Ovary (tissue), 9 donors: Measurements from ENCODE around the gene ODF2L. TPM values are rescaled to one million over a fixed set of nuclear protein-coding genes. Genes with fewer than 3 reads are reported as not detected.

Source experiments
- DNase-seq, 5 donors: peaks; one replicate each; pipeline ENCODE4 v3.0.0-alpha.2; 2019 to 2020
- H3K27ac ChIP-seq, 2 donors: fragments of 200-600 bp; one replicate each; pipeline versions ENCODE4 v1.5.1 to v1.8.0; 2019 to 2022
- H3K27me3 ChIP-seq: fragments of 200-600 bp; one replicate; pipeline ENCODE4 v1.8.0; 2022
- H3K36me3 ChIP-seq: fragments of 200-600 bp; sonication (generic); one replicate; pipeline ENCODE4 v1.5.1; 2019
- H3K4me1 ChIP-seq: one replicate; pipeline ENCODE4 v1.8.1; 2013; ENCODE audit warnings: mild to moderate bottlenecking, moderate library complexity; ENCODE audit not compliant: insufficient read depth
- H3K4me3 ChIP-seq: fragments of 200-600 bp; sonication (generic); one replicate; pipeline ENCODE4 v1.5.1; 2017
- H3K9me3 ChIP-seq, 2 donors: fragments of 200-600 bp in 1 of 2; sonication (generic) in 1 of 2; one replicate each; pipeline versions ENCODE4 v1.5.1 to v1.8.1; 2013 to 2019; ENCODE audit warnings: mild to moderate bottlenecking in 1 of 2, moderate library complexity in 1 of 2
- EP300 ChIP-seq: sonication (generic); formaldehyde crosslinking; IDR thresholded peaks from one replicate; pipeline ENCODE4 v1.6.1; 2017; ENCODE audit warnings: antibody characterized with exemption
- POLR2A ChIP-seq: fragments of 450-650 bp; IDR thresholded peaks from one replicate; pipeline ENCODE4 v1.6.1; 2017; ENCODE audit warnings: antibody characterized with exemption, mild to moderate bottlenecking, moderate library complexity
- WGBS, 3 donors: extraction: QIAGEN DNeasy Blood & Tissue Kit in 1 of 3; methylation state at CpG; one replicate each; pipeline versions ENCODE4 v1.1.5 to v1.1.7; 2013 to 2017; 5-methylcytosine and 5-hydroxymethylcytosine counted together
- intact Hi-C, 4 donors: fragments of 100-400 bp; cut with DNase I; formaldehyde crosslinking; loops; one replicate each; pipeline versions ENCODE4 v1.11.0 to v1.15.1; 2022 to 2023
- polyA plus RNA-seq, 2 donors: library from polyadenylated mRNA; stranded (reverse); fragments of 200-250 nt in 1 of 2; fragments of 350-450 nt in 1 of 2; fragmentation: Illumina TruSeq in 1 of 2; extraction: RNeasy Lipid Tissue Mini Kit (QIAGEN cat#74804) in 1 of 2; gene quantifications; one replicate each; pipeline ENCODE4 v1.2.3, GENCODE V29; 2013 to 2014
- total RNA-seq, 7 donors: library from RNA; depleted of rRNA in 2 of 7; stranded (reverse); fragments of >200 nt in 2 of 7; fragmentation: NEBNext Ultra II Directional in 3 of 7; extraction: Animal tissue kit (Norgen Biotek cat#: 25700) in 3 of 7; gene quantifications; one replicate each; pipeline versions ENCODE4 v1.1.0 to v1.2.4, GENCODE V29; 2016 to 2023
- TF ChIP-seq, protein P1 (sequence below), 3 donors: fragments of 450-650 bp in 2 of 3; fragments of 200-600 bp in 1 of 3; IDR thresholded peaks; one replicate each; pipeline versions ENCODE4 v1.5.1 to v1.8.0; 2016 to 2022; ENCODE audit warnings: antibody characterized with exemption in 3 of 3, mild to moderate bottlenecking in 1 of 3
- donor health status: DM: no; HTN: no; CAD: no; lungs with moderate emphysema.
- donor health status: DM: no; HTN: no; CAD: no.
- donor health status: Bipolar disorder and iron deficiency.
- donor health status: DM: yes; HTN: yes; CAD: no.
- donor health status: DM: no; HTN: no; CAD: no.
- donor health status: DM: yes; HTN: yes; CAD: no.

Gene ODF2L
- total and polyA plus RNA-seq, 9 donors: 13.5 to 46.6 (median 31.3) TPM

DNA sequence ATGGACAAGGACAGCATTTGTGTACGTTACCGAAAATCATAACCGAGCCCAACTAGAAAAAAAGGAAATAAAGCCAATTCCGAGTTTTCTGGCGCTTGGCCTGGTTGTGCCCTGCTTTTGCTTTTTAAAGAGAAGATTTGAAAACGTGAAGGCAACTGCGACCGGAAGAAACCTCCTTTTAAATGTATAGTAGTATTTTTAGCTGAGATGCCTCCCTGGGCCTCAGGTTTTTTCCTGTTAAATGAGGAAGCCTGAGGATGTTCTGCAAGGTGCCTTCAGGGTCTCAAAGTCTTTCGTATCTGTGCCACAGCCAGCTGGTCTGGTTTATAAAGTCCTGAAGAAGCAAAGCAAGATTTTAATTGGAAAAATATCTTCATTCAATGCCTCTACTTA is 371 bp upstream of the ODF2L start:
- Histone ChIP-seq H3K9me3 (no peaks in the 10 kb centered on the region), H3K36me3 (no peaks in the 10 kb centered on the region), H3K4me3 (peak overlapping the region; percentile 93), H3K4me1 (peaks cover 6% of the 10 kb centered on the region), H3K27me3 (no peaks in the 10 kb centered on the region), H3K27ac (peak overlapping the region in 1 of 2 donors; percentile 62)
- no peak for DNase-seq
- WGBS, 3 donors: 0 to 2% (median 1%) methylated on average over 9 of the region's 9 CpGs
- intact Hi-C loops: no loop called here
- TF ChIP-seq POLR2A: no peak
- no peak for TF ChIP-seq EP300
- TF ChIP-seq, protein P1, sequence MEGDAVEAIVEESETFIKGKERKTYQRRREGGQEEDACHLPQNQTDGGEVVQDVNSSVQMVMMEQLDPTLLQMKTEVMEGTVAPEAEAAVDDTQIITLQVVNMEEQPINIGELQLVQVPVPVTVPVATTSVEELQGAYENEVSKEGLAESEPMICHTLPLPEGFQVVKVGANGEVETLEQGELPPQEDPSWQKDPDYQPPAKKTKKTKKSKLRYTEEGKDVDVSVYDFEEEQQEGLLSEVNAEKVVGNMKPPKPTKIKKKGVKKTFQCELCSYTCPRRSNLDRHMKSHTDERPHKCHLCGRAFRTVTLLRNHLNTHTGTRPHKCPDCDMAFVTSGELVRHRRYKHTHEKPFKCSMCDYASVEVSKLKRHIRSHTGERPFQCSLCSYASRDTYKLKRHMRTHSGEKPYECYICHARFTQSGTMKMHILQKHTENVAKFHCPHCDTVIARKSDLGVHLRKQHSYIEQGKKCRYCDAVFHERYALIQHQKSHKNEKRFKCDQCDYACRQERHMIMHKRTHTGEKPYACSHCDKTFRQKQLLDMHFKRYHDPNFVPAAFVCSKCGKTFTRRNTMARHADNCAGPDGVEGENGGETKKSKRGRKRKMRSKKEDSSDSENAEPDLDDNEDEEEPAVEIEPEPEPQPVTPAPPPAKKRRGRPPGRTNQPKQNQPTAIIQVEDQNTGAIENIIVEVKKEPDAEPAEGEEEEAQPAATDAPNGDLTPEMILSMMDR (IDR thresholded peaks at IDR 0.05): no peak

GRCh38 chr1:86394416-86394815 is 1.7 kb downstream of the ODF2L start:
- Histone ChIP-seq H3K4me1 (peaks cover 6% of the 10 kb centered on the region), H3K9me3 (no peaks in the 10 kb centered on the region), H3K27me3 (no peaks in the 10 kb centered on the region), H3K27ac (no peak overlapping the region), H3K4me3 (no peak overlapping the region), H3K36me3 (no peaks in the 10 kb centered on the region)
- TF ChIP-seq, protein P1 (IDR thresholded peaks at IDR 0.05): no peak
- TF ChIP-seq EP300 (no peak), POLR2A (no peak)
- intact Hi-C loops: no loop called here
- WGBS, 3 donors: 42 to 74% (median 53%) methylated on average over 2 of the region's 2 CpGs
- DNase-seq: no peak

DNA sequence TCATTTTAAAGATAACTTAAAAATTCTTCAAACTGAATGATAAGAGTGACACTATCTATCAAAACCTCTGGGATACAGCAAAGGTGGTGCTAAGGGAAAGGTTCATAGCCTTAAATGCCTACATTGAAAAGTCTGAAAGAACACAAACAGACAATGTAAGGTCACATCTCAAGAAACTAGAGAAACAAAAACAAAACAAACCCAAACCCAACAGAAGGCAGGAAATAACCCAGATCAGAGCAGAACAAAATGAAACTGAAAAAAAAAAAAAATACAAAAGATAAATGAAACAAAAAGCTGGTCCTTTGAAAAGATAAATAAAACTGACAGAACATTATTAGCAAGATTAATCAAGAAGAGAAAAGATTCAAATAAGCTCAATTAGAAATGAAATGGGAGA is 6.8 kb downstream of the ODF2L start:
- no peaks in the 10 kb centered on the region for H3K4me1 ChIP-seq
- no peaks in the 10 kb centered on the region for H3K27me3 ChIP-seq
- H3K36me3 ChIP-seq: no peaks in the 10 kb centered on the region
- DNase-seq: no peak
- no peaks in the 10 kb centered on the region for H3K9me3 ChIP-seq
- TF ChIP-seq, protein P1 (IDR thresholded peaks at IDR 0.05): no peak
- no peak for TF ChIP-seq POLR2A
- no peak for TF ChIP-seq EP300
- intact Hi-C loops: no loop called here
- no peak overlapping the region for H3K4me3 ChIP-seq
- H3K27ac ChIP-seq: no peak overlapping the region

DNA sequence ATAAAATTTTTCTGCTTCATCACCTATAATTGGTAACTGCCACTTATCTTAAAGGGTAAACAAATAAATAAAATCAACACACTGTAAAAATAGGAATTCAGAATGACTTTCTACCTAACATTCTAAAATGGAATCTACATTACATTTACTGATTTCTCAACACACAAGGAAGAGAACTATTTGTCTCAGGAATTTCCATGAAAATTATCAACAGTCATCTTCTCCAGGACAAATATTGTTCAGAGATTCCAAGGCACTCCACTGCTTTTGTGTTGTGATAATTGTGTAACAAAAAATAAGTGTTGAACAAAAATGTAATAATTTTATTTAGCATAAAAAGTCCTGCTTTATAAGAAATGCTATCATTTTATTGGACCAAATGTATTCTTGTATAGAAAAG is 7.3 kb downstream of the ODF2L start:
- no peak for TF ChIP-seq EP300
- TF ChIP-seq POLR2A: no peak
- TF ChIP-seq, protein P1 (IDR thresholded peaks at IDR 0.05): no peak
- intact Hi-C loops: no loop called here
- no peak overlapping the region for H3K4me3 ChIP-seq
- DNase-seq: no peak
- no peaks in the 10 kb centered on the region for H3K27me3 ChIP-seq
- no peaks in the 10 kb centered on the region for H3K4me1 ChIP-seq
- H3K9me3 ChIP-seq: no peaks in the 10 kb centered on the region
- no peaks in the 10 kb centered on the region for H3K36me3 ChIP-seq
- no peak overlapping the region for H3K27ac ChIP-seq
